GM03348 (cell line): ENCODE results near the gene CMTM1.
"Not testable (repeated sequence)": the region's sequence is repeated elsewhere in the genome, so short reads cannot be mapped to it uniquely, and the experiment has no call there.

Source experiments
- DNase-seq: peaks from one replicate; pipeline ENCODE4 v3.0.0; 2012; ENCODE audit warnings: low spot score

Gene CMTM1

DNA sequence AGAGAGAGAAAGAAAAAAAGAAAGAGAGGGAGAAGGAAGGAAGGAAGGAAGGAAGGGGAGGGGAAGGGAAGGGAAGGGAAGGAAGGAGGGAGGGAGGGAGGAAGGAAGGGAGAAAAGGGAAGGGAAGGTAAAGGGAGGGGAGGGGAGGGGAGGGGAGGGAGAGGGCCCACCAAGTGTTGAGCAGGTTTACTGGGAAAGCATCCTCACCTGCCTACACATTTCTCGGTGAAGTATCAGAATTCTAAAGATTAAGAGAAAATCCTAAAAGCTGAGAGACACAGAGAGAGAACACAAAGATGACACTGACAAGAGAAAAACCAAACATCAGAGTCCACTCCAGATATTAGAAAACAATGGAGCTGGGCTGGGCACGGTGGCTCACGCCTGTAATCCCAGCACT lies 26.0 kb downstream of the CMTM1 start:
- DNase-seq: no peak

DNA sequence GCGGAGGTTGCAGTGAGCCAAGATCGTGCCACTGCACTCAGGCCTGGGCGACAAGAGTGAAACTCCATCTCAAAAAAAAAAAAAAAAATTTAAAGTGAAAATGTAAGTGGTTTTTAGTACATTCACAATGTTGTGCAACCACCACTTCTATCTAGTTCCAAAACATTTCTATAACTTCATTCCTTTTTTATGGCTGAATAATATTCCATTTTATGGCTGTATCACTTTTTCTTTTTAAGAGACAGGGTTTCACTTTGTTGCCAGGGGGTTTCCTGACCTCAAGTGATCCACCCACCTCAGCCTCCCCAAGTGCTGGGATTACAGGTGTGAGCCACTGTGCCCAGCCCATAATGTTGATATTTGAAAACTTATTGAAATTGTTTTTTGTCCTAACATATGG lies 26.6 kb downstream of the CMTM1 start:
- no peak for DNase-seq

DNA sequence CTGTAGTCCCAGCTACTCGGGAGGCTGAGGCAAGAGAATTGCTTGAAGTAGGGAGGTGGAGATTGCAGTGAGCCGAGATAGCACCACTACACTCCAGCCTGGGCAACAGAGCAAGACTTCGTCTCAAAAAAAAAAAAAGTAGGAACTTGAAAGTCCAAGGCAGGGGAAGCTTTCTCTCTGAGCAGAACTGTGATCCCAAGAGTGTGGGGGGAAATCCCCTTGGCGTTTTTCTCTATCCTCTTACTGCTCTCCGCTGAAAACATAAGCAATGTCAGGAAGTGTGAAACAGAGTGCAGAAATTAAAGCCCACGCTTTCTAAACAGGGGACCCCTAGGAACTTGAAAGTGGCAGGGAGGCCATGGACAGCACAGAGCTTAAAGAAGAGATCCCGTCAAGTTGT lies 28.5 kb downstream of the CMTM1 start:
- no peak for DNase-seq

DNA sequence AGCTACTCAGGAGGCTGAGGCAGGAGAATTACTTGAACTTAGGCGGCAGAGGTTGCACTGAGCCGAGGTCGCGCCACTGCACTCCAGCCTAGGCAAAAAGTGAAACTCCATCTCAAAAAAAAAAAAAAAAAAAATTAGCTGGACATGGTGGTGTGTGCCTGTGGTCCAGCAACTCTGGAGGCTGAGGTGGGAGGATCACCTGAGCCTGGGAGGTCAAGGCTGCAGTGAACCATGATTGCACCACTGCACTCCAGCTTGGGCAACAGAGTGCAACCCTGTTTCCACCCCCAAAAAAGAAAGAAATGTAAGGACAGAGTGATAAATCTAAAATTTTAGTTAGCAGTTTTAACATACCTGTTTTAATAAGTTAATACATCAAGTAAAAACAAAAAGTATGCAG lies 30.3 kb downstream of the CMTM1 start:
- DNase-seq: not testable (repeated sequence)

DNA sequence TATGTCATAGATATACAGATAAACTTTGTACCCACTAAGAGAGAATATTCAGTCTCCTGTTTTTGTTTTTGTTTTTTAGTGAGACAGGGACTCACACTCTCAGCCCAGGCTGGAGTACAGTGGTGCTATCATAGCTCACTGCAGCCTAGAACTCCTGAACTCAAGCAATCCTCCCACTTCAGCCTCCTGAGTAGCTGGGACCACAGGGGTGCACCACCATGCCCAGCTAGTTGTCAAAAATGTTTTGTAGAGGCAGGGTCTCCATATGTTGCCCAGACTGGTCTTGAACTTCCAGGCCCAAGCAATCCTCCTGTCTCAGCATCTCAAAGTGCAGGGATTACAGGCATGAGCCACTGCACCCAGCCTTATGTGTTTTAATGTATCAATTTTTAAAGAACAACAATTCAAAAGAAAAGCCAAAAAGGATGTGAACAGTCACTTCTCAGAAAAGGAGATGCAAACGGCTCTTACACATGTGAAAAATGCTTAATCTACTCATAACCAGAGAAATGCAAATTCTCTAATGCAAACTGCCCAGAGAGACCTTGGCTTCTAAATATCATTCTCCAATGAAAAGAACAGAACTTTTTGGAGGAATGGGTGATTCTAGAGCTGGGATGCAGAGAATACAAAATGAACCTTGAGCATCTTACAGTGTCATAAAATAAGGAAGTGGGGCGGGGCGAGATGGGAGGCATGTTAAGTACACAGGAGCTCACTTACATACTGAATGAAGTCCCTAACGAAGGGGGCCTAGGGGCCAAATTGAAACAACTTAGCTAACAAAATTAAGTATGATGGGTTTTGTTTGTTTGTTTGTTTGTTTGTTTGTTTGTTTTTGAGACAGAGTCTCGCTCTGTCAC lies 31.0 kb downstream of the CMTM1 start:
- DNase-seq: no peak

DNA sequence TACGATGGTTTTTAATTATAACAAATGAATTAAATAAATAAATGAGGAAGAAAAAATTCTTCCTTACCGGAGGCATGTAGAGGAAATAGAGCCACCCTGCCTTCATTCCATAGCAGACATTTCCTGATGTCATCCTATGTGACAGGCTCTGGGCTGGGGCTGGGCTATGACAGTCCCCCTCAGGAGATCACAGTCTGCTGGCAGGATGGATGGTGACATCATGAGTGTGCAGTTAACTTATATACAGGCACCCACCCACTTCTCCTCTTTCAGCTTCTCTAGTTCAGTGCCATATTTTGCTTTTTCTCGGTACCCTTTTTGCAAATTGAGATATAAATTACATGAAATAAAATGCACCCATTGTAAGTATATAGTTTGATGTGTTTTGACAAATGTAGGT lies 31.9 kb downstream of the CMTM1 start:
- no peak for DNase-seq

DNA sequence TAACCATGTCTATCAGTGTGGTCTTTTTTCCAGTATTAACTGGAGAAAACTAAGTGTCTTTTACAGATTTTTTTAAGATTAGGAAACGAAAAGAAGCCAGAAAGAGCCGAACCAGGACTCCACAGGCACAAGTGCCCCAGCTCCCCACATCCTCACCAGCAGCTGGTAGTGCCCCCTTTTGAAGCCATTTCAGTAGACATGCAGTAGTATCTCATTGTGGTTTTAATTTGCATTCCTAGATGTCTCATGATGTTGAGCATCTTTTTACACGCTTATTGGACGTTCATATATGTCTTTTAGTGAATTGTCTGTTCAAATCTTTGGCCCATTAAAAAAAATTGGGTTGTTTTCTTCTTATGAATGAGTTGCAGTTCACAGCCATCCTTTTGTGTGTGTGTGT lies 33.5 kb downstream of the CMTM1 start:
- no peak for DNase-seq

DNA sequence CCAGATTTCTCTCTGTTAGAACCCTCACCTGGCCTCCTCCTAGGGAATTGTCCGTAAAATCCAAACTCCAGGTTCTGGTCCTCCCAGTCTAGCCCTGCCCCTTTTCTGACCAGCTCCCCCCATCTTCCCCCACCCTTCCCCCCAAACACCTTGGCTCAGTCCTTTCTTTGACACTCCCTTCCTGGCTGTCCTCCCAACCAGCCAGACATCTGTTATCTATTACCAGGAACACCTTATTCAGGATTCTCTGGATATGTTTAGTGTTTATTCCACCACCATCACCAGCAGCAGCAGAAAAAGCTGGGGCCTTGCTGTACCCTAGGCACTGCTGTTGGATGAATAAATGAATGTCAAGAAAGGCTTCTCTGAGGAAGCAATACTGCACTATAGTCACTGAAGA lies 34.2 kb downstream of the CMTM1 start:
- no peak for DNase-seq

DNA sequence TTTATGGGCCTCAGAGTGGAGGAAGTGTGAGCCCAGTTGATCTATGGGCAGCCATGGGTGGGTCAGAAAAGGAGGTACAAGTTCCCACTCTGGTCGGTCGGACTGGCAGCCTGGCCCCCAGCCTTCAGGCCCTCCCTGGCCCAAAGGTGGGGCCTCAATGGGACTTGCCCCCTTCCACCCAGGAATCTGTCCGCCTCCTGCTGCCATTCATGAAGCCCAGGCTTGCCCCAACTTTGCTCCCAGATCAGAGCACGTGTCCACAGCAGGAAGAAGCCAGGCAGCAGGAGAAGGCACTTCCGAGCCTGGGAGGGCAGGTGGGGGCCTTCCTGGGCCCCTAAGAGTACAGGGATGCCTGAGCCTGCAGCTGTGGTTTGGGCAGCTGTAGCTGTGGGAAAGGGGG lies 35.2 kb downstream of the CMTM1 start:
- DNase-seq: no peak

DNA sequence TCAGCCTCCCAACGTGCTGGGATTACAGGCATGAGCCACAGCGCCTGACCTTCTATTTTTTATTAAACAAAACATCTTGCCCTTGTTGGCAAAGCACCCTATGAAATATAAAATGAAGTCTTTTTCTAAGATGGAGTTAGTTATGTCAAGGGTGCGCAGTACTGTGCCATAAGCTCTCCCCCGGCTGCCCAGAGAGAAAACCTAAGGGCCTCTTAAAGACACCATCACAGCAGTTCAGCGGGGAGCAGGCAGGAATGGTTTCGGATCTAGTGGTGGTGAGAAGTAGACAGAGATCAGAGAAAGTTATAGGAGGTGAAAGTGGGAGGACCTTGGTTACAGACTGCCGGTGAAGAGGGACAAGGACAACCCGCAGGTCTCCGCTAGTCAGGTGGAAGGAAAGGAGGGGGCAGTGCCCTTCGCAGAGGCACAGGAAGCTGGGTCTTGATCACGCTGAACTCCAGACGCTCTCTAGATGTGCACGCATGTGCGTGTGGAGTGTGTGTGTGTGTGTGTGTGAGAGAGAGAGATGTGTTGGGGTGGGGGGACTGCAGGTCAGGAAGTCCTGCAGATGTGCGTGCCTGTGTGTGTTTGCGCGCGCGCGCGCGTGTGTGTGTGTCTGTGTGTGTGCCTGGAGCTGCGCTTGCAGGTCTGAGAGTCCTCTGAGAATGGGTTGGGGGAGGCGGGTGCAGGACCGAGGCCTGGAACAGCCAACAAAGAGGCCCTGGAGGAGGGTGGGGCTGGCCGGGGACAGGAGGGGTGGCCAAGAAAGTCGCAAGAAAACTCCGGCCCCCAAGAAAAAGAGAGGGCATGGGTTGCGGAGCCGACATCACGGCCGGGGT lies 37.5 kb downstream of the CMTM1 start:
- DNase-seq: peak; percentile 80

DNA sequence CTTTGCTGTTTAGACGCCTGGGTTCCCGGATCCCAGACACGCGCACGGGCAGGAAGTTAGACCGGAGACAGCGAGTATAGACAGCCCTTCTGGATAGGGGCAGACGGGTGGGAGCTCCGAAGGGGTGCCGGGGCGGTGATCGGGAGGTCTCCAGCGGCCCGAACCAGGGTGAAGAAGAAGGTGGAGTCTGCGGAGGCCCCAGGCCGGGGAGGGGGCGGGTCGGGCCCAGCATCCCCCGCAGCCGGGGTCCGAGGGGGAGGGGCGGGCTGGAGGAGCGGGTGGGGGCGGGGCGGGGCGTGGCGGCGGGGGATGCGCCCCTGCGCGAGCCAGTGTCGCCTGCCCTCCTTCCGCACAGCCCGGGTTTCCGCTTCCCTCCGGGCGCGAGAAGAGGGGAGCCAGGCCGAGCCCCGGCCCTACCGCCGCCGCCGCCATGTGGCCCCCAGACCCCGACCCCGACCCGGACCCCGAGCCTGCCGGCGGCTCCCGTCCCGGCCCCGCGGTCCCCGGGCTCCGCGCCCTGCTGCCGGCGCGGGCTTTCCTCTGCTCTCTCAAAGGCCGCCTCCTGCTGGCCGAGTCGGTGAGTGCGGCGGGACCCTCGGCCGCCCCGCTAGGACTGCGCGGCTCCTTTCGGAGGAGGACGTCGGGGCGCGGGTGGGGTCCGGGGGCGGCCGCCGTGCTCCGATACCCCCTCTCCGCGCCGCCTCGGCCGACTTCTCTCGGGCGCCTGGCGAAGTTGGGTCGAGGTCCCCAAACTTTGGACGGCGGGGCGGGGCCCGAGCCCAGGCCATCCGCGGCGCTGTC lies 38.3 kb downstream of the CMTM1 start, which contains the start of gene CMTM3:
CMTM3 (plus strand) TSS at position 329 of the 801 bp plus-strand sequence; CDS start at position 431, 102 bp downstream.
- peak; percentile 91 for DNase-seq

DNA sequence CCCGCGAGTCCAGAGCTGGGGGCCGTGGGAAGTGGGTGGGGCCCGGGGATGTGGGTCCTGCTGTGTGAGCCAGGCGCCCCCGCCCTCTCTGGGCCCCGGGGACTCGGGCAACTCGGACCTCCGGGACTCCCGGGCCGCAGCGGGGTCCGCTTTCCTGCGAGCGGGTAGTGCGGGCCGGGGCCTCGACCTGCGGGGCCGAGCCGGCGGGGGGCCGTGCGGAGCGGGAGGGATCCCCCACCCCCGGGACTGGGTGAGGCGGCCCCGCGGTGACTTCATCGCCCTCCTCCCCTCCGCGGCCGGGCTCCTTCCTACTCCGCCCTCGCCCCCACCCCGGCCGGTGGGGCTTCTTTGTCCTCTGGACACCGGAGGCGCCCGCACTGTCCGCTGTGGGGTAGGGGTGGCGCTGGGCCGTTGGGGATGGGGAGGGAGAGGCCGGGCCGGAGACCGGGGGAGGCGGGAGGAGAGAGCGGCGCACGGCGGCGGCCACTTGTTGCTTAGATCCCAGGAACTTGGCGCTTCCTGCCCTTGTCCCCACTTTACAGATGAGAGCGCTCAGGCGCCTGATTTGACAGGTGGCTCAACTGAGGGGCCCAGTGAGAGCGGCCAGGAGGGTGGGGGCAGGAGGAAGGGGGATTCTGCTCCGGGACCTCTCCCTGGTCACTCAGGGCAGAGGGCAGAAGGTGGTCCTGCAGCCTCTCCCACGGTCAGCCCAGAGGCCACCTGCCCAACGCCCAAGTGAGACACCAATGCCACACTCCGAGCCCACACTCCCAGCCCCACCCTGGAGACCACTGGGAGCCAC lies 39.1 kb downstream of the CMTM1 start:
- peak; percentile 87 for DNase-seq

DNA sequence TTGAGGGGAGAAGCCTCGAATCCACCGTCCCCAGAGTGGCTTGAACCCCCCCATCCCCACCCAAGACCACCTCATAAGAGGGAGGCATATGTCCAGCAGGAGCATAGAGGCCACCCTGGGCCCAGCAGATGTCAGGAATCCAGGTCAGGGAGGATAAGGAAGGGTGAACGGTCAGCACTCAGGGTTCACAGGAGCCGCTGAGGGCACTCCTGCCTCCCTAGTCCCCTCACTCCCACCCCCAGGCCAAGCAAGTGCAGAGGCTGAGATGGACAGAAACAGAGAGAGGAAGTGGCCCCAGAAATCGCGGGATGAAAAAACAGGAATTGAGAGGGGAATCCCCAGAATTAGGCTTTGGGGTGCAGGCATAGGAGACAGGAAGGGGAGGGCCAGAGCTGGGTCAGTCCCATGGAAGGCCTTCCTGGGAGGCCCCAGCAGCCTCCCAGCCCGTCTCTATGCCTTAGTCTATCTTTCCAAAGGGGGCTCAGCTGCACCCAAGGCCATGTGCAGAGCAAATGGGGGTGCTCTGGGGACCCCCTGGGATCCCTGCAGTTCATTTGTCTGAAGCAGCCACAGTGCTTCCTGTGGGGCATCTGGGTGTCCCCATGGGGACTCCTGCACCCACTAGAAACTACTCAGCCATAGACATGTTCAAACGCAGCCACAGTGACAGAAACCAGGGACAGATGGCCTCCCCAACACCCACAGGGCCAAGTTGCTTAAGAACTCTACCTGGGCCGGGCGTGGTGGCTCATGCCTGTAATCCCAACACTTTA lies 39.9 kb downstream of the CMTM1 start:
- peak; percentile 24 for DNase-seq

DNA sequence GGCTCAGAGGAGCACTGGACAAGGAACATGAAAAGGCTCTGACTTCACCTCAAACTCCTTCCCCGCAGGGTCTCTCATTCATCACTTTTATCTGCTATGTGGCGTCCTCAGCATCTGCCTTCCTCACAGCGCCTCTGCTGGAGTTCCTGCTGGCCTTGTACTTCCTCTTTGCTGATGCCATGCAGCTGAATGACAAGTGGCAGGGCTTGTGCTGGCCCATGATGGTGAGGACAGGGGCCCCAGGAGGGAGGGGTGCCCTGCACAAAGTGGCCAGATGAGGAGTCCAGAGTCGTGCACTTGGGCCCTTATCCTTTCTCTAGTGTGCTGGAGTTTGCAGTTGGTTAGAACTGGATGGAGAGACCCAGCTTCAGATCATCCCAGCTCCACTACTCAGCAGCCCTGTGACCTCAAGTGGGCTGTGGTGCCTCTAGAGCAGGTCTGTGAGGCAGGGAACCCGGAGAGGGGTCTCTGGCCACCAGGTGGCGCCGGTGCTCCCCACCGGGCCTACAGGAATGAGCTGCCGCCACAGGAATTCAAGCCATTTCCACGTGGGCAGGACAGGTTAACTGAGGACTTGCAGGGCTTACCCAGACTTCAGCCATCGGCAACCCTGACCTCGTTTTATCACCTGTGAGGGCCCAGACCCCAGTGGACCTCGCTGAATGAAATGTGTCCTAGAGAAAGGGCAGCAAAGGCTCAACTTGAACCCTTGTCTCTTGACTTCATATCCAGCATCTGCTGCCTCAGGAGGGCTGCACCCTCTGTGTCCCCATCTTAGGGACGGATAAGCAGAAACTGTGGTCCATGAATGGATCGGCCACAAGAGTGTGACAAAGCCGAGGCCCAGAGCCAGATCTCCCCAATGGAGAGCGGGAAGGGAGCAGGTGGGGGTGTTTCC lies 42.3 kb downstream of the CMTM1 start:
- peak; percentile 95 for DNase-seq

DNA sequence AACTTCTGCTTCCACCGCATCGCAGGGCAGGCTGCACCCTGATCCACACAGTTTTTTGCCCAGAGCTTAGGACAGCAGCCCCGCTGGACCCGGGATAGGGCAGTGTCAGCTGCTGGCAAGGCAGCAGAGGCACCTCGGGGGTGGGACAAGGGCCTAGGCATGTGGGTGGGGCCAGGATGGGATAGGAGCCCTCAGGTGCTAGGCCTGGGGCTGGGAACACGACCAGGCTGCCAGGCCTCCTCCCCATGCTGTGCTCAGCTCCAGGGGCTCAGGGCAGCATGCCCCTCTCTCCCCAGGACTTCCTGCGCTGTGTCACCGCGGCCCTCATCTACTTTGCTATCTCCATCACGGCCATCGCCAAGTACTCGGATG lies 42.9 kb downstream of the CMTM1 start:
- no peak for DNase-seq

DNA sequence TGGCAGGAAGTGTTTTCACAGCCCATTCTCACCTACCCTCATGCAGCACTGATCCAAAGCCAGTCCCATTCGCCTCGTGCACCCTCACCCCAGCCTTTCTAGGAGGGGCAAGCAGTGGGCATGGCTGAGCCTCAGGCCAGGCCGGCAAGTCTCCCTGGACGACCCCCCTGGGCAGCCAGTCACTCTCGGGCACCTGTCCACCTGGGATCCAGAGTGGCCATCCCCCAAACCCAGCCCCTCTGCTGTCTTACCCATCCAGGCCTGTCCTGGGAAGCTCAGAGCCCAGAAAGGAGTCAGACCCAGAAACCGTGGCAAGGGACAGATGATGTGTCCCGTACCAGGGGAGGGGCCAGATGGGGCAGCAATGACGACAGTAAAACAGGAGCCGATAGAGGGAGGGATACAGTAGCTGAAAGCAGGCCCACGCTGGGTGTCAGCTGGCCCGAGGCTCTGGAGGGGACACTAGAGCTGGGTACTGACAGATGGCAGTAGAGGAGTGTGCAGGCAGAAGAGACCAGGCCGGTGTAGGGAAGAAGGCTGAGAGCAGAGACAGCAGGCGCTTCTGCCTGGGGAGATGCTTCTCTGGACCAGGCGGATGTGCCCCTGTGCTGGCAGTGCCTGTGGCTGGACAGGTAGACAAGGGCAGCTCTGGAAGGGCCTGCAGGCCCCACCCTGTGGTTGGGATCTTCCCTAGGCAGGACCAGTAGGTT lies 44.0 kb downstream of the CMTM1 start:
- no peak for DNase-seq

DNA sequence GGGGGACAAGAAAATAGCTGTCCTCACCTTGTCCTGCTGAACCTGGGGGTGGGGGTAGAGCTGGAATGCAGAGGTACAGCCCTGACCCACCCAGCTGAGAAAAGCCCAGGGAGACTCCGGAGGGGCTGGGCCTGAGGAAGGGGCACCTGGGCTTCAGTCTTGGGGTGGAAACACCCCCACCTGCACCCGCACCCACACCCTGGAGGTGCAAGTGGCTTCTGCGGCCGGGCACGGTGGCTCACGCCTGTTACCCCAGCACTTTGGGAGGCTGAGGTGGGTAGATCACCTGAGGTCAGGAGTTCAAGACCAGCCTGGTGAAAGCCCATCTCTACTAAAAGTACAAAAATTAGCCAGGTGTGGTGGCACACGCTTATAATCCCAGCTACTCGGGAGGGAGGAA lies 45.7 kb downstream of the CMTM1 start:
- not testable (repeated sequence) for DNase-seq

DNA sequence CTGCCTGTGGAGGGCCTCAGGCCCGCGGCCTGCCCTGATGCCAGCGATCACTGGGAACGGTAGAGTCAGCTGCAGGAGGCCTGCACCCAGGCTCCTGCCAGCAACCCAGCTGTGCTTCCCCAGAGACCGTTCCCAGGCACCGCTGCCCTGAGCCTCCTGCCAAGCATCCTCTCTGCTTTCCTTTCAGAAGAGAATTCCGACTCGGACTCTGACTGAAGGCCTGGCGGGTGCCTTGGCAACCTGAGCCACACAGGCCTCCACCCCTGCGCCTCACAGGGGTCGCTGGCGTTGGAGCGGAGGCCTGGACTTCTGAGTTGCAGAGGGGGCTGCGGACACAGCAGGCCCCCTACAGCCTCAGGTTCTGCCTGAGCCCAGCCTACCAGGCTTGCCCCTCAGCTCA lies 46.2 kb downstream of the CMTM1 start:
- no peak for DNase-seq
